Activated naive CD8-positive, alpha-beta T cell treated with anti-CD3 and anti-CD28 coated beads, Interleukin-2, amount 50 U/mL, for 24 hours (primary cell): ENCODE results near the gene RAPGEF4.

ENCODE experiments used
- ATAC-seq: fragments of 150-1000 bp; cut with Tn5 transposase; one replicate; pipeline ENCODE4 v1.10.0; 2021
- DNase-seq: peaks from one replicate; pipeline ENCODE4 v3.0.0; 2021
- H3K27ac Mint-ChIP-seq: one replicate; pipeline ENCODE4 v1.8.0; 2021; ENCODE audit warnings: mild to moderate bottlenecking, mixed read lengths
- H3K27me3 Mint-ChIP-seq: one replicate; pipeline ENCODE4 v1.8.0; 2021; ENCODE audit warnings: mixed read lengths
- H3K36me3 Mint-ChIP-seq: one replicate; pipeline ENCODE4 v1.8.0; 2021; ENCODE audit warnings: low read depth, mixed read lengths
- H3K4me1 Mint-ChIP-seq: one replicate; pipeline ENCODE4 v1.8.0; 2021; ENCODE audit warnings: mixed read lengths
- H3K4me3 Mint-ChIP-seq: one replicate; pipeline ENCODE4 v1.8.0; 2021; ENCODE audit warnings: mild to moderate bottlenecking, moderate library complexity, mixed read lengths
- H3K9me3 Mint-ChIP-seq: one replicate; pipeline ENCODE4 v1.8.0; 2021; ENCODE audit warnings: mixed read lengths

Gene RAPGEF4

GRCh38 chr2:172712251-172712650, 23.4 kb upstream of the RAPGEF4 start:
- Mint-ChIP-seq H3K4me1 (no peaks in the 10 kb centered on the region), H3K27me3 (peaks cover 5% of the 10 kb centered on the region), H3K9me3 (no peaks in the 10 kb centered on the region), H3K36me3 (no peaks in the 10 kb centered on the region), H3K4me3 (no peak overlapping the region), H3K27ac (no peak overlapping the region)
- DNase-seq (no peak), ATAC-seq (no peak)

DNA sequence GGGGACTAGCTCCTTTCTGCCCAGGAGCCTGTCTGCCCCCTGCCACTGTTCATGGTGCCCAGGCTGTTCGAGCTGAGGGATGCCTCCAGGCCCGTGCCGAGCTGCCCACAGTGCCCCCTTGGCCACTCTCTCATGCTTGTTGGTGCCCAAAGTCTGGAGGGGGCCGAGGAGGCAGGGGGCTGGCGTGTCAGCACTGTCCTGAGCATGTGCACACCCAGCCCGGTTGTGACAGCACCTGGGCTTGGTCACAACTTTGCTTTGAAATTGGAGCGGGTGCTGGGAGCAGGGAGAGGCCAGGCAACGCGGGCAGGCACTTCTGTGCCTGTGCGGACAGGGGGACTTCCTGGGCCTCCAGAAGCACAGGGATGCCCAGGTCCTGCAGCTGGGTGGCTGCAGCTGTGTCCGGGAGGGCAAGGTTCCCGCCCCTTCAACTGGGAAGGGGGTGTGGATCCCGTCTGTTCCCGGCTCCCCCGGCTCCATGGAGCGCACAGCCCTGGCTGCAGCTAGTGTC, 22.2 kb upstream of the RAPGEF4 start:
- Mint-ChIP-seq H3K4me1 (no peaks in the 10 kb centered on the region), H3K27ac (no peak overlapping the region), H3K9me3 (no peaks in the 10 kb centered on the region), H3K27me3 (peaks cover 2% of the 10 kb centered on the region), H3K36me3 (no peaks in the 10 kb centered on the region), H3K4me3 (no peak overlapping the region)
- ATAC-seq (no peak), DNase-seq (no peak)

DNA sequence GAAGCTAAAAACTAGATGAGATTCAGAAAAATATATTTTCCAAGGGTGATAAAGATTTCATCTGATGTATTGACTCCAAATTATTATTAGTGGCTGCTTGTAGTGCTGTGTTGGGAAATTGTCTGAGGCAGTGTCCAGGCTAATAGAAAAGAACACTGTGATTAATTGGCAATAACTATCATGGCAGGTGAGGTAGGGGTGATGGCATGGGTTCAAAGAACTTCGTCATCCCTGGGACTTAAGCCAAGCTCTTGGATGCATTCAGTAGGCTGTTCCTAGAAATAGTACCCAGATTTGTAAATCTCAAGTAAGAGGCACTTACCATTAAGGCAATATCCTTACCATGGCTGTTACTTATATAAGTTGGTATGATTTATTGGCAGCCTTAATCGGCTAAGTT, 13.2 kb upstream of the RAPGEF4 start:
- ATAC-seq: no peak

GRCh38 chr2:172723286-172723685, 12.4 kb upstream of the RAPGEF4 start:
- no peaks in the 10 kb centered on the region for H3K4me1 Mint-ChIP-seq
- no peaks in the 10 kb centered on the region for H3K27me3 Mint-ChIP-seq
- no peaks in the 10 kb centered on the region for H3K9me3 Mint-ChIP-seq
- no peak for ATAC-seq
- no peaks in the 10 kb centered on the region for H3K36me3 Mint-ChIP-seq
- H3K27ac Mint-ChIP-seq: no peak overlapping the region
- H3K4me3 Mint-ChIP-seq: no peak overlapping the region
- DNase-seq: no peak

More for the DNA sequence above, 13.2 kb upstream of the RAPGEF4 start:
- Mint-ChIP-seq H3K9me3 (no peaks in the 10 kb centered on the region), H3K4me3 (no peak overlapping the region), H3K4me1 (no peaks in the 10 kb centered on the region), H3K27ac (no peak overlapping the region), H3K27me3 (no peaks in the 10 kb centered on the region), H3K36me3 (no peaks in the 10 kb centered on the region)
- DNase-seq: no peak

DNA sequence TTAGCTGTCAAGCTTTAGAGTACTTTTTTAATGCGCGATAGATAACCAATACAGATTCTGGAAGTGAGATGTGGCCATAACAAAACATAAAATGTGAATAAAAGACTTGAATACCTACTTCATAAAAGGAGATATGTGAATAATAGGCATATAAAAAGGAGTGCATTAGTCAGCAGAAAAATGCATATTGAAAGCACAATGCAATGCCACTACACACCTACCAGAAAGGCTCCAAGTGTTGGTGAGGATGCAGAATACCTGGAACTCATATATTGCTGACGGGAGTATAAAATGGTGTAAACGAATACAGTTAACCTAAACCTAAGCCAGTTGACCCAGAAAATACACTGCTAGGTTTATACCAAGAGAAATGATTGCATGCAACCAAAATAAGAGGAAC, 10.9 kb upstream of the RAPGEF4 start:
- Mint-ChIP-seq H3K36me3 (no peaks in the 10 kb centered on the region), H3K27me3 (peaks cover 1% of the 10 kb centered on the region), H3K9me3 (no peaks in the 10 kb centered on the region), H3K27ac (no peak overlapping the region), H3K4me3 (no peak overlapping the region), H3K4me1 (no peaks in the 10 kb centered on the region)
- no peak for DNase-seq
- ATAC-seq: no peak

- H3K4me1 Mint-ChIP-seq: no peaks in the 10 kb centered on the region
- H3K27me3 Mint-ChIP-seq: peaks cover 6% of the 10 kb centered on the region
- DNase-seq (no peak), ATAC-seq (no peak)
- no peak overlapping the region for H3K4me3 Mint-ChIP-seq
- H3K27ac Mint-ChIP-seq: no peak overlapping the region
- H3K9me3 Mint-ChIP-seq: no peaks in the 10 kb centered on the region
- H3K36me3 Mint-ChIP-seq: no peaks in the 10 kb centered on the region
Observed at GRCh38 chr2:172725284-172725683, 10.4 kb upstream of the RAPGEF4 start.

- ATAC-seq: no peak
- Mint-ChIP-seq H3K4me3 (no peak overlapping the region), H3K27ac (no peak overlapping the region), H3K27me3 (peaks cover 8% of the 10 kb centered on the region), H3K36me3 (no peaks in the 10 kb centered on the region), H3K9me3 (no peaks in the 10 kb centered on the region), H3K4me1 (no peaks in the 10 kb centered on the region)
- no peak for DNase-seq
Observed at GRCh38 chr2:172725746-172726145, 9.9 kb upstream of the RAPGEF4 start.

DNA sequence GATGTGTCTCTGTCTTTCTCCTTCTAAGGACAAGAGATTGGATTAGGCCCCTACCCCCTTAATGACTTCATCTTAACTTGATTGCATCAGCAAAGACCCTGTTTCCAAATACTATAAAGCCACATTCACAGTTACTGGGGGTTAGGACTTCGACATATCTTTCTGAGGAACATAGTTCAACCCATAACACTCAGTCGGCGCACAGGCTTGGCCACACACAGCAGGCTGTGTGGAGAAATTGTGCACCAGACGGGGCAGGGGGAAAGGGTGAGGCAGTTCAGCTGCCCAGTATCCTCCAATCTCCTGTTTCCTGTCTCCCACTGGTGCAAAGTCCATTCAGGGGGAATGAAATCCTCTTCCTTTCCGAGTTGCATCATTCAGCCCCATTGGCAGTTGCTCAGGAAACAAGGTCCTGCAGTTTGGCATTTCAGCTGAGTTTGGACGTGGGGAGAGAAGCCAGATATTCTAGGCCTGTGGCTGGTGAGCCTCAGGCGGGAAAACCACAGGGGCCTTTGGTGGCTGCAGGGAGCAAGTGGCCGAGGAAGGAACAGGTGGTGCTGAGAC, 9.4 kb upstream of the RAPGEF4 start:
- no peaks in the 10 kb centered on the region for H3K36me3 Mint-ChIP-seq
- DNase-seq: no peak
- H3K4me3 Mint-ChIP-seq: no peak overlapping the region
- H3K27ac Mint-ChIP-seq: no peak overlapping the region
- no peak for ATAC-seq
- H3K4me1 Mint-ChIP-seq: no peaks in the 10 kb centered on the region
- peaks cover 10% of the 10 kb centered on the region for H3K27me3 Mint-ChIP-seq
- H3K9me3 Mint-ChIP-seq: no peaks in the 10 kb centered on the region

GRCh38 chr2:172730411-172730810, 5.2 kb upstream of the RAPGEF4 start:
- Mint-ChIP-seq H3K27ac (no peak overlapping the region), H3K9me3 (no peaks in the 10 kb centered on the region), H3K27me3 (peaks cover 38% of the 10 kb centered on the region), H3K4me3 (no peak overlapping the region), H3K36me3 (no peaks in the 10 kb centered on the region), H3K4me1 (no peaks in the 10 kb centered on the region)
- ATAC-seq: no peak
- no peak for DNase-seq

GRCh38 chr2:172734711-172735581, 699 bp upstream of the RAPGEF4 start:
- no peaks in the 10 kb centered on the region for H3K36me3 Mint-ChIP-seq
- DNase-seq (peak; percentile 36), ATAC-seq (peak; percentile 80)
- H3K27ac Mint-ChIP-seq: no peak overlapping the region
- peaks cover 5% of the 10 kb centered on the region for H3K4me1 Mint-ChIP-seq
- H3K9me3 Mint-ChIP-seq: no peaks in the 10 kb centered on the region
- H3K4me3 Mint-ChIP-seq: peak overlapping the region; percentile 46
- H3K27me3 Mint-ChIP-seq: peaks cover 61% of the 10 kb centered on the region

- Mint-ChIP-seq H3K4me1 (peaks cover 5% of the 10 kb centered on the region), H3K27me3 (peaks cover 54% of the 10 kb centered on the region), H3K36me3 (no peaks in the 10 kb centered on the region), H3K9me3 (no peaks in the 10 kb centered on the region), H3K4me3 (peak overlapping the region; percentile 68), H3K27ac (no peak overlapping the region)
- DNase-seq (no peak), ATAC-seq (no peak)
Observed at GRCh38 chr2:172736424-172737174, 954 bp downstream of the RAPGEF4 start.

DNA sequence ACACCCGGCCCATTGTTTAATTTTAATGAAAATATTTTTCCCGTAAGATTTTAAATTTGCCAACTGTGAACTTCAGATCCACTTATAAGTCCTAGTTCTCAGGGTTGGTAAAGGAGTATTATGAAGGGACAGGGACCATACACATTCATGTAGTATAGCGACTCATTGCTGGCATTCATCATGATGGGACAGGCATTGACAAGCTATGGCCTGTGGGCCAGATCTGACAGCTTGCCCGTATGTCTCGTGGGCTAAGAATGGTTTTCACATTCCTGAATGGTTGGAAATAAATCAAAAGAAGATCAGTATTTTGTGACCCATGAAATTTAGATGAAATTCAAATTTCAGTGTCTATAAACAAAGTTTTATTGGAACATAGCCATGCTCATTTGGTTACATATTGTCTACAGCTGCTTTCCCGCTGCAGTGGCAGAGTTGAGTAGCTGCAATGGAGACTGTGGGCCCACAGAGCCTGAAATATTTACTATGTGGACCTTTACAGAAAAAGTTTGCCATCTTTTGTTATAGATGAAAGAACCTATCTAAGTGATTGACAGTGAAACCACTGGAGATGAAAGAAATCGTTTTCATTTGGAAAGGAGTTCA, 4.1 kb downstream of the RAPGEF4 start:
- H3K9me3 Mint-ChIP-seq: peaks cover 10% of the 10 kb centered on the region
- H3K27me3 Mint-ChIP-seq: peaks cover 34% of the 10 kb centered on the region
- ATAC-seq (no peak), DNase-seq (no peak)
- H3K36me3 Mint-ChIP-seq: no peaks in the 10 kb centered on the region
- H3K4me3 Mint-ChIP-seq: no peak overlapping the region
- no peak overlapping the region for H3K27ac Mint-ChIP-seq
- peaks cover 5% of the 10 kb centered on the region for H3K4me1 Mint-ChIP-seq

- DNase-seq (no peak), ATAC-seq (no peak)
- peaks cover 5% of the 10 kb centered on the region for H3K4me1 Mint-ChIP-seq
- H3K36me3 Mint-ChIP-seq: no peaks in the 10 kb centered on the region
- H3K27me3 Mint-ChIP-seq: peaks cover 28% of the 10 kb centered on the region
- H3K4me3 Mint-ChIP-seq: no peak overlapping the region
- peaks cover 18% of the 10 kb centered on the region for H3K9me3 Mint-ChIP-seq
- no peak overlapping the region for H3K27ac Mint-ChIP-seq
Observed at GRCh38 chr2:172740856-172741255, 5.2 kb downstream of the RAPGEF4 start.

- H3K9me3 Mint-ChIP-seq: peaks cover 18% of the 10 kb centered on the region
- no peaks in the 10 kb centered on the region for H3K36me3 Mint-ChIP-seq
- ATAC-seq: no peak
- H3K4me3 Mint-ChIP-seq: no peak overlapping the region
- DNase-seq: no peak
- H3K4me1 Mint-ChIP-seq: no peaks in the 10 kb centered on the region
- H3K27me3 Mint-ChIP-seq: peaks cover 10% of the 10 kb centered on the region
- H3K27ac Mint-ChIP-seq: no peak overlapping the region
Observed at GRCh38 chr2:172742931-172743540, 7.4 kb downstream of the RAPGEF4 start.
